ENCODE results near the gene GLP1R. TPM values are rescaled to one million over a fixed set of nuclear protein-coding genes. Genes with fewer than 3 reads are reported as not detected.

GLP1R gene
- total RNA-seq, 3 donors from 2014 or later, result 0.09 to 0.14 TPM; not detected in 1

DNA sequence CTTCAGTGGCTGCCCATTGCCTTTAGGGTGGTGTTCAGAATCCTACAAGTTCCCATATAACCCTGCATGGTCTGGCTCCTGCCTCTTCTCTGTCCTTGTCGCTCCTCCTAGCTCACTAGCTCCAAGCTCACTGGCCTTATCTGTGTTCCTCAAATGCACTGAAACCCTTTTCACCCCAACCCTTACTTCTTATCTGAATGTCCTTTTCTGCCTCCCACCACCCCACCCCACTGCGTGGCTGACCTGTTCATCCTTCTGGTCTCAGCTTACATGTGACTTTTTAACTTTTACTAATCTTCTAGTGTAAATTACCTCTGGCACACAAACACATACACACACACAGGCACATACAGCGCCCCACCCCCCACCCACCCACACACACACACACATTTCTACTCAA lies 41.0 kb upstream of the GLP1R start:
- TF ChIP-seq, protein P1, sequence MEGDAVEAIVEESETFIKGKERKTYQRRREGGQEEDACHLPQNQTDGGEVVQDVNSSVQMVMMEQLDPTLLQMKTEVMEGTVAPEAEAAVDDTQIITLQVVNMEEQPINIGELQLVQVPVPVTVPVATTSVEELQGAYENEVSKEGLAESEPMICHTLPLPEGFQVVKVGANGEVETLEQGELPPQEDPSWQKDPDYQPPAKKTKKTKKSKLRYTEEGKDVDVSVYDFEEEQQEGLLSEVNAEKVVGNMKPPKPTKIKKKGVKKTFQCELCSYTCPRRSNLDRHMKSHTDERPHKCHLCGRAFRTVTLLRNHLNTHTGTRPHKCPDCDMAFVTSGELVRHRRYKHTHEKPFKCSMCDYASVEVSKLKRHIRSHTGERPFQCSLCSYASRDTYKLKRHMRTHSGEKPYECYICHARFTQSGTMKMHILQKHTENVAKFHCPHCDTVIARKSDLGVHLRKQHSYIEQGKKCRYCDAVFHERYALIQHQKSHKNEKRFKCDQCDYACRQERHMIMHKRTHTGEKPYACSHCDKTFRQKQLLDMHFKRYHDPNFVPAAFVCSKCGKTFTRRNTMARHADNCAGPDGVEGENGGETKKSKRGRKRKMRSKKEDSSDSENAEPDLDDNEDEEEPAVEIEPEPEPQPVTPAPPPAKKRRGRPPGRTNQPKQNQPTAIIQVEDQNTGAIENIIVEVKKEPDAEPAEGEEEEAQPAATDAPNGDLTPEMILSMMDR (IDR thresholded peaks at IDR 0.05), result no peak
- no peaks in the 10 kb centered on the region for H3K4me1 ChIP-seq (ENCODE audit: low read depth)
- intact Hi-C loops (cut with DNase I, micrococcal nuclease), result no loop called here
- H3K36me3 ChIP-seq (ENCODE audit: low read depth), result no peaks in the 10 kb centered on the region
- no peaks in the 10 kb centered on the region for H3K9me3 ChIP-seq
- ATAC-seq (no peak), DNase-seq (no peak)
- H3K4me3 ChIP-seq, result no peak overlapping the region

DNA sequence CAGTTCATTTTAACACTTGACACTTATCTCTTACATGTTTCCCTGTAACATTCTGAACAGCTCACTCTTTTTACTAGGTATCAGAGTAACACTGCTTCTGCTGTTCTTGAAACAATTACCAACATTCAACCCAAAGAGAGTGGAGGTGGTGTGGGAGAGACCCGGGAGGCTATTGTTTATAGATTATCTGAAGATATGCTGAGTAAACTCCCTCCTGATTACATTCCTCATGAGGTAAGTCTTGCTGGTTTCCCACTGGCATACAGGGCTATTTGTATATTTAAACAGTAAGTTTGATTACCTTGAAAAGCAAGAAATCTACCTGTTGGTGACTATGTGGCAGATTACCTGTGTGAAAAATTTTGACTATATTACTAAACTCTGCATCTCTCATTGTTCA lies 39.8 kb upstream of the GLP1R start:
- Histone ChIP-seq H3K4me3 (no peak overlapping the region), H3K36me3 (ENCODE audit: low read depth) (no peaks in the 10 kb centered on the region), H3K4me1 (ENCODE audit: low read depth) (no peaks in the 10 kb centered on the region), H3K9me3 (no peaks in the 10 kb centered on the region)
- no peak for DNase-seq
- intact Hi-C loops (cut with DNase I, micrococcal nuclease), result no loop called here
- no peak for ATAC-seq
- TF ChIP-seq, protein P1 (IDR thresholded peaks at IDR 0.05), result no peak

GRCh38 chr6:39009476-39009875 lies 39.1 kb upstream of the GLP1R start:
- ATAC-seq (no peak), DNase-seq (no peak)
- TF ChIP-seq, protein P1 (IDR thresholded peaks at IDR 0.05), result no peak
- intact Hi-C loops (cut with DNase I, micrococcal nuclease), result no loop called here
- H3K9me3 ChIP-seq, result no peaks in the 10 kb centered on the region
- no peak overlapping the region for H3K4me3 ChIP-seq
- H3K36me3 ChIP-seq (ENCODE audit: low read depth), result no peaks in the 10 kb centered on the region
- H3K4me1 ChIP-seq (ENCODE audit: low read depth), result no peaks in the 10 kb centered on the region

DNA sequence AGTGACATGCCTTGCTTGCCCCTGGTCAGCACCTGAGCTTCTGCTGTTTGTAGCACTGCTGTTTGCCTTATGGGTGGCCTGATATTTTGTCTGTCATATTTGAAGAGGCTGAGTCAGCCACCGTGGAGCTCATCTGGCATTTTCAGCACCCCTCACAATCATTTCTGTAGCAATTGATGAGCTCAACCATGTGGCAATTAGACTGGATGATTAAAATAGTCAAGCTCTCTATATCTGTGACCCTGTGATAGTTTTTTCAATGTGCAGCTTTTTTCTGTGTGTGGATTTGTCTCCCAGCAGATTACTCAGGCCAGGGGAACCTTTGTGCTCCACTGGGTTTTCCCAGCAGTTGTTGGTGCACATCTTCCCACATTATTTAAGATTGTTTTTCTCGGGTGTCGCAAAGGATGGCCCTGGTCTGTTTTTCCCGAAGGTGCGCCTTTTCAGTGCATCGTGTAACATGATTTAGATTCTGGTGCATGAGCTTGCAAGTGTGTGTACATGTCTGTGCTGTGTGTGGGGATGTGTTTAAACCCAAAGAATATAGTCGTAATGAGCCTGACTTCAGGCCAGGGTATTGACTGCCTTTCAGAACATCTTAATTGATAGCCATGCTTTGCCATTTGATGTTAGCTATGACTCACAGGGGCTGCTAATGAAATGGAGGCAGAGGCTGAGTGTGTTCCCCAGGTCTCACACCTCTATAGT lies 31.6 kb upstream of the GLP1R start:
- ATAC-seq (no peak), DNase-seq (no peak)
- Histone ChIP-seq H3K9me3 (no peaks in the 10 kb centered on the region), H3K36me3 (ENCODE audit: low read depth) (no peaks in the 10 kb centered on the region), H3K4me3 (no peak overlapping the region), H3K4me1 (ENCODE audit: low read depth) (no peaks in the 10 kb centered on the region)
- intact Hi-C loops (cut with DNase I, micrococcal nuclease), result no loop called here
- TF ChIP-seq, protein P1 (IDR thresholded peaks at IDR 0.05), result no peak

DNA sequence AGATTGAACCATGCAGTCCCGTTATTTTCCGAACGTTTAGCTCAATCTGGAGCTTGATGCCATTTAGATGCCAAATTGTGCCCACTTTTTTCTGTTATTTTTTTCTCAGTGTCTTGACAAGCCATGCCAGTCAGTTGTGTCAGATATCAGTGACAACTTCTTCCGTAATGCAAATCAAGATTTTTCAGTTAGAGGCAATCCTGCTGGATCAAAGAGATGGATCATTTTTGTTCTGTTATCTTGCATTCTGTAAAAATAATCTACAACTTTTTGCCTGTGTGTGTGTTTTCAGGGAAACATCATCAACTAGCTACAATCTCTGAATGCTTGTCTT lies 31.1 kb upstream of the GLP1R start:
- intact Hi-C loops (cut with DNase I, micrococcal nuclease), result no loop called here
- H3K4me1 ChIP-seq (ENCODE audit: low read depth), result no peaks in the 10 kb centered on the region
- H3K36me3 ChIP-seq (ENCODE audit: low read depth), result no peaks in the 10 kb centered on the region
- DNase-seq (no peak), ATAC-seq (no peak)
- no peaks in the 10 kb centered on the region for H3K9me3 ChIP-seq
- no peak overlapping the region for H3K4me3 ChIP-seq
- TF ChIP-seq, protein P1 (IDR thresholded peaks at IDR 0.05), result no peak

- no peak for ATAC-seq
- H3K4me3 ChIP-seq, result no peak overlapping the region
Measured at GRCh38 chr6:39018103-39018502, 30.5 kb upstream of the GLP1R start.

More at GRCh38 chr6:39018103-39018502, 30.5 kb upstream of the GLP1R start:
- no peaks in the 10 kb centered on the region for H3K4me1 ChIP-seq (ENCODE audit: low read depth)
- TF ChIP-seq, protein P1 (IDR thresholded peaks at IDR 0.05), result no peak
- no peak for DNase-seq
- H3K9me3 ChIP-seq, result no peaks in the 10 kb centered on the region
- intact Hi-C loops (cut with DNase I, micrococcal nuclease), result no loop called here
- H3K36me3 ChIP-seq (ENCODE audit: low read depth), result no peaks in the 10 kb centered on the region
